Endothelial cell of umbilical vein (primary cell): ENCODE measurements around the gene KCNG3. TPM values are rescaled to one million over a fixed set of nuclear protein-coding genes. Genes with fewer than 3 reads are reported as not detected.

Source experiments
- BruUV-seq: library from RNA; stranded (reverse); fragments of 400-500 nt; replicated peaks from 2 replicates; lab custom pipeline; 2021; lab: Mats Ljungman, UMichigan
- CTCF ChIA-PET: fragments of 300-600, 350-600 bp; sonication (Branson Sonifier 250); formaldehyde crosslinking; loops from one replicate; lab custom pipeline; 2021; ENCODE audit warnings: antibody characterized with exemption, inconsistent platforms; lab: Charles Lee
- POLR2A ChIA-PET: fragments of 300-600, 350-600 bp; sonication (Branson Sonifier 250); formaldehyde crosslinking; loops from one replicate; lab custom pipeline; 2021; ENCODE audit warnings: antibody characterized with exemption, inconsistent platforms; lab: Charles Lee
- DNase-seq: peaks from one replicate; pipeline ENCODE4 v3.0.0-alpha.2; 2011; ENCODE audit warnings: low read depth, low spot score
- FAIRE-seq: peaks from 2 replicates; lab custom pipeline; 2011; peaks lifted over from hg19 to GRCh38; lab: Jason Lieb, UNC
- H2AFZ ChIP-seq: 2 replicates; pipeline ENCODE4 v1.6.0; 2012; ENCODE audit warnings: low read depth, low read length, control low read depth, inconsistent platforms
- H3K27ac ChIP-seq: 2 replicates; pipeline ENCODE4 v1.5.1; 2011; ENCODE audit warnings: low read depth, mild to moderate bottlenecking, control low read depth, low read length, moderate library complexity; ENCODE audit not compliant: insufficient read depth
- H3K27me3 ChIP-seq, 2 experiments: 2 replicates each; pipeline versions ENCODE4 v1.6.0 to v1.6.1; 2011; ENCODE audit warnings: low read length in 2 of 2, mixed read lengths in 1 of 2; ENCODE audit not compliant: control insufficient read depth in 2 of 2, insufficient read depth in 2 of 2
- H3K36me3 ChIP-seq, 2 experiments: 2 replicates in 1 of 2; 3 replicates in 1 of 2; pipeline ENCODE4 v1.5.1; 2011; ENCODE audit warnings: low read length in 2 of 2, mild to moderate bottlenecking in 1 of 2, moderate library complexity in 1 of 2; ENCODE audit not compliant: control insufficient read depth in 2 of 2, insufficient read depth in 2 of 2; ENCODE audit errors: extremely low read depth in 1 of 2
- H3K4me1 ChIP-seq: 3 replicates; pipeline ENCODE4 v1.5.1; 2011; ENCODE audit warnings: mild to moderate bottlenecking, low read length; ENCODE audit not compliant: control insufficient read depth, insufficient read depth; ENCODE audit errors: extremely low read depth
- H3K4me2 ChIP-seq: 2 replicates; pipeline ENCODE4 v1.6.1; 2011; ENCODE audit warnings: low read length, control low read depth, mixed read lengths; ENCODE audit not compliant: insufficient read depth
- H3K4me3 ChIP-seq, 3 experiments: fragments of 200-600 bp in 1 of 3; sonication (generic), shearing (Covaris generic) in 1 of 3; replicated peaks in 1 of 3; 2 replicates each; pipeline ENCODE4 v1.5.1; 2011 to 2016; ENCODE audit warnings: control low read depth in 3 of 3, low read length in 3 of 3, mild to moderate bottlenecking in 2 of 3, inconsistent platforms in 1 of 3, low read depth in 1 of 3, moderate library complexity in 1 of 3; ENCODE audit not compliant: insufficient read depth in 1 of 3
- H3K79me2 ChIP-seq: 2 replicates; pipeline ENCODE4 v1.6.0; 2012; ENCODE audit warnings: low read length, inconsistent platforms; ENCODE audit not compliant: control insufficient read depth, insufficient read depth
- H3K9ac ChIP-seq: replicated peaks from 2 replicates; pipeline ENCODE3; 2011; ENCODE audit warnings: low read length, control low read depth; ENCODE audit not compliant: insufficient read depth; ENCODE audit errors: extremely low read depth
- H3K9me1 ChIP-seq: replicated peaks from 3 replicates; pipeline ENCODE4 v1.6.0; 2011; ENCODE audit warnings: mild to moderate bottlenecking, low read length; ENCODE audit not compliant: control insufficient read depth, insufficient read depth; ENCODE audit errors: extremely low read depth
- H3K9me3 ChIP-seq: replicated peaks from 2 replicates; pipeline ENCODE4 v1.5.1; 2012; ENCODE audit warnings: low read length, inconsistent platforms; ENCODE audit not compliant: control insufficient read depth, insufficient read depth
- H4K20me1 ChIP-seq: replicated peaks from 2 replicates; pipeline ENCODE3; 2011; ENCODE audit warnings: mild to moderate bottlenecking, low read length; ENCODE audit not compliant: control insufficient read depth, insufficient read depth; ENCODE audit errors: extremely low read depth
- CTCF ChIP-seq, 2 donors: IDR thresholded peaks; 1 replicate in 1 of 2; 2 replicates in 1 of 2; pipeline ENCODE4 v1.5.1; 2011; ENCODE audit warnings: low read length in 2 of 2, mild to moderate bottlenecking in 2 of 2, moderate library complexity in 2 of 2, control low read depth in 1 of 2, inconsistent platforms in 1 of 2, low read depth in 1 of 2; ENCODE audit not compliant: insufficient read depth in 1 of 2; ENCODE audit errors: extremely low read depth in 1 of 2
- FOS ChIP-seq: IDR thresholded peaks from 2 replicates; pipeline ENCODE4 v1.6.1; 2011; ENCODE audit warnings: mild to moderate bottlenecking, low read length, moderate library complexity, borderline replicate concordance; ENCODE audit not compliant: insufficient read depth
- GATA2 ChIP-seq: IDR thresholded peaks from 2 replicates; pipeline ENCODE4 v1.7.0; 2011; ENCODE audit warnings: low read depth, mild to moderate bottlenecking, moderate library complexity, mixed read lengths, low read length; ENCODE audit not compliant: insufficient read length, insufficient read depth
- JUN ChIP-seq: IDR thresholded peaks from 2 replicates; pipeline ENCODE4 v1.6.1; 2011; ENCODE audit warnings: borderline replicate concordance, low read depth; ENCODE audit not compliant: insufficient read length, insufficient read depth
- MYC ChIP-seq: IDR thresholded peaks from one replicate; pipeline ENCODE4 v1.6.1; 2011; ENCODE audit warnings: mild to moderate bottlenecking, low read depth, low read length
- POLR2A ChIP-seq: IDR thresholded peaks from 2 replicates; pipeline ENCODE4 v1.6.1; 2012; ENCODE audit warnings: low read depth, mild to moderate bottlenecking, control low read depth, low read length
- POLR2AphosphoS5 ChIP-seq: IDR thresholded peaks from 2 replicates; pipeline ENCODE4 v1.6.1; 2012; ENCODE audit warnings: low read depth, mild to moderate bottlenecking, control low read depth, low read length, moderate library complexity; ENCODE audit not compliant: insufficient read depth
- dilution Hi-C: fragments of 300-500 bp; cut with MboI; formaldehyde crosslinking; loops from one replicate; pipeline ENCODE4 v1.15.0; 2019; ENCODE audit warnings: low sequenced_read_pairs; ENCODE audit not compliant: extremely low pct_ligation_motif_present
- intact Hi-C: fragments of 100-400 bp; cut with micrococcal nuclease; formaldehyde crosslinking; loops from one replicate; pipeline ENCODE4 v1.10.0; 2022
- polyA plus RNA-seq, 4 experiments: library from polyadenylated mRNA; depleted of rRNA in 3 of 4; stranded (reverse) in 3 of 4; unstranded in 1 of 4; fragments of >200 nt; gene quantifications; 2 replicates each; pipeline versions ENCODE4 v1.2.1 to v1.2.3, GENCODE V29; 2011 to 2012; ENCODE audit warnings: missing spikeins in 1 of 4
- total RNA-seq: library from RNA; stranded (reverse); gene quantifications from 2 replicates; pipeline ENCODE4 v1.2.3, GENCODE V29; 2021

The KCNG3 gene
- total and polyA plus RNA-seq, 2 donors (not counting 3 experiments of a cell fraction or from before 2014, with no cell fraction given): 0.15 TPM; not detected in 1

GRCh38 chr2:42430188-42430587 is 63.6 kb downstream of the KCNG3 start:
- no peak overlapping the region for H3K27ac ChIP-seq
- no peak overlapping the region for H3K9ac ChIP-seq
- H4K20me1 ChIP-seq: no peaks in the 10 kb centered on the region
- H3K4me1 ChIP-seq: no peaks in the 10 kb centered on the region
- intact Hi-C loops: no loop called here
- FAIRE-seq (no peak), DNase-seq (no peak)
- H3K4me3 ChIP-seq: no peak overlapping the region
- H3K27me3 ChIP-seq: no peaks in the 10 kb centered on the region
- no peak overlapping the region for H3K4me2 ChIP-seq
- no peak for TF ChIP-seq FOS
- no peak for TF ChIP-seq CTCF (IDR thresholded peaks at IDR 0.05; ENCODE audit: extremely low read depth in 1 of 2, insufficient read depth in 1 of 2, low read depth in 1 of 2, low read length in 2 of 2)
- TF ChIP-seq GATA2: no peak
- TF ChIP-seq POLR2A: no peak
- POLR2A ChIA-PET: no interaction called here
- CTCF ChIA-PET: interaction anchor here (0.8 kb wide), 1 partner anchor 11 kb away, joined by 3 read pairs; no protein-coding TSS in a partner anchor
- no peak overlapping the region for H2AFZ ChIP-seq
- H3K36me3 ChIP-seq: no peaks in the 10 kb centered on the region
- H3K9me3 ChIP-seq: no peaks in the 10 kb centered on the region
- H3K9me1 ChIP-seq: no peaks in the 10 kb centered on the region
- H3K79me2 ChIP-seq: no peaks in the 10 kb centered on the region
- no TSS peak for BruUV-seq
- dilution Hi-C loops: no loop called here

- Histone ChIP-seq H3K4me3 (no peak overlapping the region), H3K9ac (no peak overlapping the region), H3K9me1 (no peaks in the 10 kb centered on the region), H3K36me3 (no peaks in the 10 kb centered on the region), H3K27ac (no peak overlapping the region), H3K9me3 (no peaks in the 10 kb centered on the region), H3K79me2 (no peaks in the 10 kb centered on the region), H4K20me1 (no peaks in the 10 kb centered on the region), H3K27me3 (no peaks in the 10 kb centered on the region), H3K4me2 (no peak overlapping the region), H3K4me1 (no peaks in the 10 kb centered on the region), H2AFZ (no peak overlapping the region)
- CTCF ChIA-PET: no interaction called here
- TF ChIP-seq POLR2A (no peak), MYC (no peak), JUN (no peak), POLR2AphosphoS5 (no peak)
- no TSS peak for BruUV-seq
- intact Hi-C loops: no loop called here
- no peak for FAIRE-seq
- DNase-seq: no peak
- dilution Hi-C loops: no loop called here
- POLR2A ChIA-PET: no interaction called here
Measured at GRCh38 chr2:42429352-42429751, 64.4 kb downstream of the KCNG3 start.
